HFFc6 (cell line): ENCODE results near the gene LSAMP. TPM values are rescaled to one million over a fixed set of nuclear protein-coding genes. Genes with fewer than 3 reads are reported as not detected.

Source experiments
- DNase-seq: peaks from one replicate; pipeline ENCODE4 v3.0.0-alpha.2; 2018
- H3K27ac Mint-ChIP-seq: 2 replicates; pipeline ENCODE4 v1.8.0; 2020; ENCODE audit warnings: mild to moderate bottlenecking, mixed read lengths
- H3K27me3 Mint-ChIP-seq: 2 replicates; pipeline ENCODE4 v1.8.0; 2021; ENCODE audit warnings: mild to moderate bottlenecking, moderate library complexity, mixed read lengths; ENCODE audit not compliant: insufficient read depth
- H3K36me3 Mint-ChIP-seq: 2 replicates; pipeline ENCODE4 v1.8.0; 2021; ENCODE audit warnings: low read depth, mixed read lengths
- H3K4me1 Mint-ChIP-seq: 2 replicates; pipeline ENCODE4 v1.8.0; 2020; ENCODE audit warnings: low read depth, mixed read lengths
- H3K4me3 Mint-ChIP-seq: 2 replicates; pipeline ENCODE4 v1.8.0; 2020; ENCODE audit warnings: mild to moderate bottlenecking, moderate library complexity, mixed read lengths
- H3K9me3 Mint-ChIP-seq: 2 replicates; pipeline ENCODE4 v1.8.0; 2020; ENCODE audit warnings: mild to moderate bottlenecking, mixed read lengths
- CTCF ChIP-seq: fragments of 200-600 bp; sonication (generic); IDR thresholded peaks from 2 replicates; pipeline ENCODE4 v1.5.0; 2021; ENCODE audit warnings: antibody characterized with exemption, mild to moderate bottlenecking
- total RNA-seq, 6 experiments: library from RNA; stranded (reverse); fragmentation: NEBNext Ultra II Directional; extraction: Animal tissue kit (Norgen Biotek cat#: 25700); gene quantifications; 2 replicates in 1 of 6; 3 replicates in 5 of 6; pipeline ENCODE4 v1.2.3, GENCODE V29; 2021

Gene LSAMP
- total RNA-seq, 6 experiments from 2014 or later, result not detected

GRCh38 chr3:116192464-116192863 is 252.8 kb downstream of the LSAMP start:
- H3K27ac Mint-ChIP-seq, result no peak overlapping the region
- no peaks in the 10 kb centered on the region; the same call in 1 of the 2 replicates for H3K27me3 Mint-ChIP-seq
- no peak for DNase-seq
- no peaks in the 10 kb centered on the region for H3K4me1 Mint-ChIP-seq
- no peaks in the 10 kb centered on the region; the same call in 1 of the 2 replicates for H3K36me3 Mint-ChIP-seq
- H3K9me3 Mint-ChIP-seq, result peaks cover 25% of the 10 kb centered on the region
- TF ChIP-seq CTCF, result no peak
- no peak overlapping the region for H3K4me3 Mint-ChIP-seq

GRCh38 chr3:116191409-116191808 is 253.9 kb downstream of the LSAMP start:
- Mint-ChIP-seq H3K4me3 (no peak overlapping the region), H3K27me3 (no peaks in the 10 kb centered on the region; the same call in 1 of the 2 replicates), H3K9me3 (peaks cover 17% of the 10 kb centered on the region), H3K36me3 (no peaks in the 10 kb centered on the region; the same call in 1 of the 2 replicates), H3K4me1 (no peaks in the 10 kb centered on the region), H3K27ac (no peak overlapping the region)
- DNase-seq, result no peak
- no peak for TF ChIP-seq CTCF

GRCh38 chr3:116190095-116190494 is 255.2 kb downstream of the LSAMP start:
- no peak overlapping the region for H3K27ac Mint-ChIP-seq
- no peak for TF ChIP-seq CTCF
- no peak overlapping the region for H3K4me3 Mint-ChIP-seq
- DNase-seq, result no peak
- H3K9me3 Mint-ChIP-seq, result peaks cover 21% of the 10 kb centered on the region
- no peaks in the 10 kb centered on the region; the same call in 1 of the 2 replicates for H3K36me3 Mint-ChIP-seq
- H3K4me1 Mint-ChIP-seq, result no peaks in the 10 kb centered on the region
- no peaks in the 10 kb centered on the region; the same call in 1 of the 2 replicates for H3K27me3 Mint-ChIP-seq

- Mint-ChIP-seq H3K4me3 (no peak overlapping the region), H3K36me3 (no peaks in the 10 kb centered on the region), H3K27me3 (no peaks in the 10 kb centered on the region; the same call in 1 of the 2 replicates), H3K4me1 (no peaks in the 10 kb centered on the region), H3K27ac (no peak overlapping the region), H3K9me3 (peaks cover 19% of the 10 kb centered on the region)
- DNase-seq, result no peak
- no peak for TF ChIP-seq CTCF
Measured at GRCh38 chr3:116188231-116188785, 257.0 kb downstream of the LSAMP start.

- no peak overlapping the region for H3K4me3 Mint-ChIP-seq
- H3K27ac Mint-ChIP-seq, result no peak overlapping the region
- TF ChIP-seq CTCF, result no peak
- no peaks in the 10 kb centered on the region; the same call in 1 of the 2 replicates for H3K27me3 Mint-ChIP-seq
- no peaks in the 10 kb centered on the region for H3K36me3 Mint-ChIP-seq
- DNase-seq, result no peak
- peaks cover 26% of the 10 kb centered on the region for H3K9me3 Mint-ChIP-seq
- no peaks in the 10 kb centered on the region for H3K4me1 Mint-ChIP-seq
Measured at GRCh38 chr3:116186049-116186448, 259.2 kb downstream of the LSAMP start.
